Activated T-cell treated with anti-CD3 and anti-CD28 coated beads, Interleukin-2, amount 50 U/mL, for 24 hours (primary cell): ENCODE data around the gene ARMC3.
"Not testable (repeated sequence)": the region's sequence is repeated elsewhere in the genome, so short reads cannot be mapped to it uniquely, and the experiment has no call there.

Experiments used
- DNase-seq: peaks from one replicate; pipeline ENCODE4 v3.0.0-alpha.2; 2020
- H3K27ac Mint-ChIP-seq: 2 replicates; pipeline ENCODE4 v1.8.0; 2020; ENCODE audit warnings: mild to moderate bottlenecking, mixed read lengths
- H3K27me3 Mint-ChIP-seq: 2 replicates; pipeline ENCODE4 v1.8.0; 2020; ENCODE audit warnings: mixed read lengths
- H3K36me3 Mint-ChIP-seq: 2 replicates; pipeline ENCODE4 v1.8.0; 2020; ENCODE audit warnings: low read depth, mixed read lengths
- H3K4me1 Mint-ChIP-seq: 2 replicates; pipeline ENCODE4 v1.8.0; 2020; ENCODE audit warnings: low read depth, mixed read lengths
- H3K4me3 Mint-ChIP-seq: 2 replicates; pipeline ENCODE4 v1.8.0; 2020; ENCODE audit warnings: mild to moderate bottlenecking, moderate library complexity, mixed read lengths
- H3K9me3 Mint-ChIP-seq: 2 replicates; pipeline ENCODE4 v1.8.0; 2020; ENCODE audit warnings: mixed read lengths

The ARMC3 gene, protein sequence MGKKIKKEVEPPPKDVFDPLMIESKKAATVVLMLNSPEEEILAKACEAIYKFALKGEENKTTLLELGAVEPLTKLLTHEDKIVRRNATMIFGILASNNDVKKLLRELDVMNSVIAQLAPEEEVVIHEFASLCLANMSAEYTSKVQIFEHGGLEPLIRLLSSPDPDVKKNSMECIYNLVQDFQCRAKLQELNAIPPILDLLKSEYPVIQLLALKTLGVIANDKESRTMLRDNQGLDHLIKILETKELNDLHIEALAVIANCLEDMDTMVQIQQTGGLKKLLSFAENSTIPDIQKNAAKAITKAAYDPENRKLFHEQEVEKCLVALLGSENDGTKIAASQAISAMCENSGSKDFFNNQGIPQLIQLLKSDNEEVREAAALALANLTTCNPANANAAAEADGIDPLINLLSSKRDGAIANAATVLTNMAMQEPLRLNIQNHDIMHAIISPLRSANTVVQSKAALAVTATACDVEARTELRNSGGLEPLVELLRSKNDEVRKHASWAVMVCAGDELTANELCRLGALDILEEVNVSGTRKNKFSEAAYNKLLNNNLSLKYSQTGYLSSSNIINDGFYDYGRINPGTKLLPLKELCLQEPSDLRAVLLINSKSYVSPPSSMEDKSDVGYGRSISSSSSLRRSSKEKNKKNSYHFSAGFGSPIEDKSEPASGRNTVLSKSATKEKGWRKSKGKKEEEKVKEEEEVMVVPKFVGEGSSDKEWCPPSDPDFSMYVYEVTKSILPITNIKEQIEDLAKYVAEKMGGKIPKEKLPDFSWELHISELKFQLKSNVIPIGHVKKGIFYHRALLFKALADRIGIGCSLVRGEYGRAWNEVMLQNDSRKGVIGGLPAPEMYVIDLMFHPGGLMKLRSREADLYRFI

DNA sequence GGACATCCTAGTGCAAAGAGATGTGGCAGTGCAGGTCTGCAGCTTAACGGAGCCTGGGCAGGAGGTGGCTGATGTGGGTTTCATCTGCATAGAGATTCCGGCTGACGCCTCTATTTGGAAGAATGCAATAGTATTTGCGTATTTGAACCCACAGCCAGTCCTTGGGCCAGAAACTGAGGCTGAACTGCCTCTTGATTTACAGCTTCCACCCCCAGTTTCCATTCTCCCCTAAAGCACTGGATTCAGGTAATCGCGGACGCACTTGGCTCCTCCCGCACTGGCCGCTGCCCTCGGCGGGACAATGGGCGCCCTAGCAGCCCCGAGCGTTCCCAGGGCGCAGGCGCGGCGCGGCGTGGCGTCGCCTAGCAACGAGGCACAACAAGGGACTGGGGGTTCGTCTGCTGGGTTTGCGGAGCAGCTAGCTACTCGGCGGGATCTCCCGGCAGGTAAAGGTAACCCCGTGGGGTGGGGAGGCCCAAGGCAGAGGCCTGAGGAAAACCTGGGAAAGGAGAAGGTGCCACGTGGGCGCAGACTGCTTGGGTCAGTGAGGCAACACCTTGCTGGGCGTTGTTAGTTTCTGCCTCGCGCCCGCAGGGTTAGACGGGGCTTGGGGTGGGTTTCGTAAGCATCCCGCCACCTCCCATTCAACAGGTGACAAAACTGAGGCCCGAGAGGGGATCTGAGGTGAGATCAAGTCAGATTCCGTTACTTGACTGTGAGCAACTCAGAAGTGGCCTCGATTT is at the start of gene ARMC3:
TSS of gene ARMC3 (plus strand) at position 393 of the 743 bp plus-strand sequence. CDS start 3,944 bp downstream, outside the sequence.
- Mint-ChIP-seq H3K4me1 (peaks cover 5% of the 10 kb centered on the region), H3K4me3 (no peak within 1 kb of the TSS), H3K9me3 (no peaks in the 10 kb centered on the region), H3K36me3 (no peaks in the 10 kb centered on the region), H3K27me3 (peaks cover 10% of the 10 kb centered on the region), H3K27ac (peak within 1 kb of the TSS; percentile 70)
- peak; percentile 80 for DNase-seq

DNA sequence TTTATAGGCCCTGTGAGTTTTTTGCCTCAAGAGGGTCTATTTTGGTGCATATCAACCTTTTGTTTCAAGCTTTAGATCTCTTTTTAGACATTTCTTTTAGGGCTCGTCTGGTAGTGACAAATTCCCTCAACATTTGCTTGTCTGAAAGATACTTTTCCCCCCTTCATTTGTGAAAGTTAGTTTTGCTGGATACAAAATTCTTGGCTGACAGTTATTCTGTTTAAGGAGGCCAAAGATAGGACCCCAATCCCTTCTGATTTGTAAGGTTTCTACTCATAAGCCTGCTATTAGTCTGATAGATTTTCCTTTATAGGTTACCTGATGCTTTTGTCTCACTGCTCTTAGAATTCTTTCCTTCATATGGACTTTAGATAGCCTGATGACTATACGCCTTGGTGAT is 36.1 kb upstream of the ARMC3 start:
- Mint-ChIP-seq H3K27me3 (no peaks in the 10 kb centered on the region), H3K27ac (no peak overlapping the region), H3K4me1 (no peaks in the 10 kb centered on the region), H3K9me3 (peaks cover 36% of the 10 kb centered on the region), H3K4me3 (no peak overlapping the region), H3K36me3 (no peaks in the 10 kb centered on the region)
- DNase-seq = no peak

DNA sequence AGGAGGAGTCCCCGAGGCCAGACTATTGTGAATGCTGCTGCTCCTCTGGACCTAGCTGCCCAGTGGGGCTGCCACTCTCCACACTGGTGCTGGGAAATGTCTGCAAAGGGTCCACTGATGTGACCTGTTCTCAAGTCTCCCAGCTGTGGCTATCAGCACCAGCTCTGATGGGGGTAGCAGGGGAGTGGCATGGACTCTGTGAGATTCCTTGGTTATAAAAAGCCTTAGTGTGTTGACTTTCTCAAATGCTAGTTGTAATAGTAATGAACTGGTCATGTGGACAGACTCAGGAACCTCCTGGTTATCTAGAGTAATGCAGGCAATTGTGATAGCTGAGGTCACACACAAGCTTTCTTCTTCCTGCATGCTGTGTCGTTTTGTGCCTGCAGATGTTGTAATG is 34.1 kb upstream of the ARMC3 start:
- DNase-seq = no peak
- no peak overlapping the region for H3K27ac Mint-ChIP-seq
- no peaks in the 10 kb centered on the region for H3K4me1 Mint-ChIP-seq
- no peaks in the 10 kb centered on the region for H3K27me3 Mint-ChIP-seq
- no peak overlapping the region for H3K4me3 Mint-ChIP-seq
- H3K9me3 Mint-ChIP-seq = peaks cover 19% of the 10 kb centered on the region
- no peaks in the 10 kb centered on the region for H3K36me3 Mint-ChIP-seq

DNA sequence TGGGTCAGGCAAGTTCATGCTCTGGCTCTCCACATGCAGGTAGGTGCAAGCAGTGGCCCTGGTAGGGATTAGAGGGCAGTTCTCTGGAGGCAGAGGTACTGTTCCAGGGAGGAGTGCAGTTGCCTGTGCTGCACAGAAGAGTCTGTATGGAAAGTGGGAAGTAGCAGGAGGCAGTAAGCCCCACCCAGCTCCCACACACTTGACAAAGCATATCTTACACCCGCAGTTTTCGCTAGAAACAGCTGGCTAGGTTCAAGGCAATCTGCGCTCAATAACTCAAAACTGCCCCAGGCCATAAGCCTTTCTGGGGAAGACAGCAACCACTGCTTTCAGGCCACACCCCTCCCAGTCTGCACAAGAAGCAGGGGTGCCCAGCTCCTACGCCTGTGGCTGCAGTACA is 33.1 kb upstream of the ARMC3 start:
- Mint-ChIP-seq H3K4me3 (no peak overlapping the region), H3K4me1 (no peaks in the 10 kb centered on the region), H3K27ac (no peak overlapping the region), H3K9me3 (peaks cover 19% of the 10 kb centered on the region), H3K36me3 (no peaks in the 10 kb centered on the region), H3K27me3 (no peaks in the 10 kb centered on the region)
- DNase-seq = no peak

DNA sequence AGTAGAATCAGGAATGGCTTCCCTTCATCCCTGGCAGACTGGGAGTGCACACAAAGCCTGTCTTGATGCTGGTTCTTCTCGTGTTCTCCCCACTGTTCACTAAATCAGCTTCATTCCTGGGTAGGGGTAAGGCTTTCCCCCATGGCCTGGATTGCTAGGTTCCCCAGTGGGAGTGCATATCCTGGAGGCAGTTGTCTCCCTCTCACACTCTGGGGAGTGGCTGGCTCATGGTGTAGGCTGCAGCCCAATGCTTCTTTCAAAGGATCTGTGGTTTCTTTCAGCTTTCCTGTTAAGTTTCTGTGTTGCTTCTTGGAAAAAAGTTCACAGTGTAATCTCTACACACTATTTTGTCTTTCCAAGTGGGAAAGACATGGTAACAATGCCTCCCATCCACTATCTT is 32.6 kb upstream of the ARMC3 start:
- Mint-ChIP-seq H3K36me3 (no peaks in the 10 kb centered on the region), H3K4me3 (no peak overlapping the region)

DNA sequence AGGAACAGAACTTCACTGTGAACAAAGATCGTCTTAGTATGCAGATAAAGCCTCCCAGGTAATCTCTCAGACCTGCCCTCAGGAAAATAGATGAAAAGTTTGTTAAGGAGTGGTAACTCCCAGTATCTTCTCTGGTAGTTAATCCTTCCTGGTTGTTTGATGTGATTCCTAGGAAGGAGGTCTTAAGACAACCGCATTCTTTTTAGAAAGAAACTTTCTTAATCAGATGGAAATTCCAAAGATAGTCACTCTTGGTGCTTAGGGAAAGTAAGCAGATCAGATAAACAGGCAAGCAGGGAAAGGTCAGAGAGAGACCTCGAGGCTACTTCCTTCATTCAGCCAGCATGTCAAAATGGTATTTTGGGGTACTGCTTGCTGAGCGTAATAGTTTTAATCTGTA is 30.5 kb upstream of the ARMC3 start:
- Mint-ChIP-seq H3K27ac (no peak overlapping the region), H3K4me1 (no peaks in the 10 kb centered on the region), H3K27me3 (no peaks in the 10 kb centered on the region)

More for the DNA sequence above, 32.6 kb upstream of the ARMC3 start:
- no peaks in the 10 kb centered on the region for H3K4me1 Mint-ChIP-seq
- no peak for DNase-seq
- H3K27ac Mint-ChIP-seq = no peak overlapping the region
- H3K27me3 Mint-ChIP-seq = no peaks in the 10 kb centered on the region
- peaks cover 19% of the 10 kb centered on the region for H3K9me3 Mint-ChIP-seq

DNA sequence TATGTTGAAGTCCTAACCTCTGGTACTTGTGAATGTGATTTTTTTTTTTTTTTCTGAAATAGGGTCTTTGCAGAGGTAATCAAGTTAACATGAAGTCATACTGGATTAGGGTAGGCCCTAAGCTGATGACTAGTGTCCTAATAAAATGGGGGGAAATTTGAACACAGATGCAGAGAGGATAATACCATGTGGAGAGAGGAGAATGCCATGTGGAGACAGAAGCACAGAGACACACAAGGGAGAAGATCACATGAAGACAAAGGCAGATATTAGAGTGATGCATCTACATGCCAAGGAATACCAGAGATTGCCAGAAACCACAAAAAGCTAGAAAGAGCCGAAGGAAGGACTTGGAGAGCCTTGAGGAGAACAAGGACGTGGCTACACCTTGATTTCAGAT is 28.5 kb upstream of the ARMC3 start:
- no peaks in the 10 kb centered on the region for H3K27me3 Mint-ChIP-seq
- H3K4me1 Mint-ChIP-seq = no peaks in the 10 kb centered on the region
- H3K27ac Mint-ChIP-seq = no peak overlapping the region
- DNase-seq = no peak
- no peak overlapping the region for H3K4me3 Mint-ChIP-seq
- no peaks in the 10 kb centered on the region for H3K36me3 Mint-ChIP-seq
- peaks cover 2% of the 10 kb centered on the region for H3K9me3 Mint-ChIP-seq

More for the DNA sequence above, 30.5 kb upstream of the ARMC3 start:
- Mint-ChIP-seq H3K4me3 (no peak overlapping the region), H3K36me3 (no peaks in the 10 kb centered on the region), H3K9me3 (peaks cover 5% of the 10 kb centered on the region)
- no peak for DNase-seq

DNA sequence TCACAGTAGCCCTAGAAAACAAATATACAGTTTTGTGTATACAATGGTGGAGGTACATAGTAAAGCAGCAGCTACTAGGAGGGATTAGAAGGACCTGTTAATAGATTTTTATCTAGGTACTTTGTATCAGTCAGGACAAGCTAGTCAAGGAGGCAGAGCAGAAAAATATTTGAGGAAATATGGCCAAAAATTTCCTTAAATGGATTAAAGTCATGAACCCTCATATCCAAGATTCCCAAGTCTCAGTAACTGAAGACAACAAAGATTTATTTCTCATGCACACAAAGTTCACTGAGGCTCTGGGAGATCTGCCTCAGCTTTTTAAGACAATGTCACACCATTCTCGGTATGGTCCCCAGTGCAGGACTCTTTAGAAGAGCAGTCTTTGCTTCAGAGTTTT is 28.1 kb upstream of the ARMC3 start:
- no peaks in the 10 kb centered on the region for H3K4me1 Mint-ChIP-seq
- DNase-seq = no peak
- peaks cover 2% of the 10 kb centered on the region for H3K9me3 Mint-ChIP-seq
- no peak overlapping the region for H3K27ac Mint-ChIP-seq
- no peaks in the 10 kb centered on the region for H3K27me3 Mint-ChIP-seq
- H3K4me3 Mint-ChIP-seq = no peak overlapping the region
- H3K36me3 Mint-ChIP-seq = no peaks in the 10 kb centered on the region

DNA sequence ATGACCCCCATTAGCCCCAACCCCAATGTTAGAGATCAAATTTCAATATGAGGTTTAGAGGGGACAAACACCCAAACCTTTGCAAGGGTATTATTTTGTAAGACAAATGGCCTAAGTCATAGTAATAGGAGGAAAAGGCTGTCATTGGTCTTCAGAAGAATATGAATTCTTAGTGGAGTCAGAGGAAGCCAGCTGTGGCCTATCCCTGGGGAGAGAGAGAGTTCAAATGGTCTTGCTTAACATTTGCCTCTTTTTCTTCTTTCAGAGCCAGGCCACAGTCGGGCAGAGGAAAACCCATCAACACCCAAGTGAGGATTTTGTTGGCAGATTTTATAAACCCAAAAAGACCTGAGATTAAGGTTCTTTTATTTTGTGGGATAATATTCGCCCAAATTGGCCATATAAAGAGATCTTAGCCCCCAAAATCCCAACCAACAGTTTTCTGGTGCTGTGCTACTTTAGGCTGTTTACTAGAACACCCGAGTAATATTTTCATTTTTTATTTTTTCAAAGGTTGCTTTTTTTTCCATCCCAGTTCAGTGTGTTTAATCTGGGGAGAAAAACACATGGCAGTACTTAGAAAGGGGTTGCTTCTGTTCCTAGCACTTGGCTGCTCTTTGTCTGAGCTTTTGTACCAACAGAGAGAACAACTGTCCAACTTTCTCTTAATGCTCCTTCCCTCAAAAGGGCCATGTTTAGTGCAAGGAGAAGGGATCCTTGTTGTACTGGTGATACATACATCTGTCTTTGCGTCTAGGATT is 26.8 kb upstream of the ARMC3 start:
- Mint-ChIP-seq H3K36me3 (no peaks in the 10 kb centered on the region), H3K9me3 (peaks cover 2% of the 10 kb centered on the region), H3K27ac (no peak overlapping the region), H3K4me1 (no peaks in the 10 kb centered on the region), H3K27me3 (no peaks in the 10 kb centered on the region), H3K4me3 (no peak overlapping the region)
- DNase-seq = no peak

DNA sequence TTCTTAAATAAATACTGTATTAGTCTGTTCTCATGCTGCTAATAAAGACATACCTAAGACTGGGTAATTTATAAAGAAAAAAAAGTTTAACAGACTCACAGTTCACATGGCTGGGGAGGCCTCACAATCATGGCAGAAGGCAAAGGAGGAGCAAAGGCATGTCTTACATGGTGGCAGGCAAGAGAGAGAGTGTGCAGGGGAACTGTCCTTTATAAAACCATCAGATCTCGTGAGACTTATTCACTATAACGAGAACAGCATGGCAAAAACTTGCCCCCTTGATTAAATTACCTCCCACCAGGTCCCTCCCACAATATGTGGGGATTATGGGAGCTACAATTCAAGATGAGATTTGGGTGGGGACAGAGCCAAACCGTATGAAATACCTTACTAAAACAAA is 25.7 kb upstream of the ARMC3 start:
- not testable (repeated sequence) for H3K9me3 Mint-ChIP-seq, H3K27ac Mint-ChIP-seq, H3K4me3 Mint-ChIP-seq, H3K27me3 Mint-ChIP-seq, DNase-seq, H3K36me3 Mint-ChIP-seq, H3K4me1 Mint-ChIP-seq

DNA sequence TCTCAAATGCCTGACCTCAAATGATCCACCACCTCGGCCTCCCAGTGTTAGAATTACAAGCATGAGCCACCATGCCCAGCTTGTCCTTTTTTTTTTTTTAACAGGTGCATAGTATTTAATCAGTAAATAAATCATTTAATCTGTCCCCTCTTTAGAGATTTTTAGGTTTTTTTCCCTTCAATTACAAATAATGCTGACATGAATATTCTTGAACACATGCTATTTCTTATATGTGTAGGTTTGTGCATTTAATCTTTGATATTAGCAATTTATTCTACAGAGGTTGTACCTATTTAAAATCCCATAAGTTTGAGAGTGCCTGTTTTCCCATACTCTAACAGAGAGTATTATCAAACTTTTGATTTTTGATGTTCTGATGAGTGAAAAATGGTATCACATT is 24.2 kb upstream of the ARMC3 start:
- peaks cover 4% of the 10 kb centered on the region for H3K36me3 Mint-ChIP-seq
- no peak overlapping the region for H3K27ac Mint-ChIP-seq
- no peaks in the 10 kb centered on the region for H3K27me3 Mint-ChIP-seq
- H3K9me3 Mint-ChIP-seq = peaks cover 15% of the 10 kb centered on the region
- no peaks in the 10 kb centered on the region for H3K4me1 Mint-ChIP-seq
- H3K4me3 Mint-ChIP-seq = no peak overlapping the region
- DNase-seq = no peak

DNA sequence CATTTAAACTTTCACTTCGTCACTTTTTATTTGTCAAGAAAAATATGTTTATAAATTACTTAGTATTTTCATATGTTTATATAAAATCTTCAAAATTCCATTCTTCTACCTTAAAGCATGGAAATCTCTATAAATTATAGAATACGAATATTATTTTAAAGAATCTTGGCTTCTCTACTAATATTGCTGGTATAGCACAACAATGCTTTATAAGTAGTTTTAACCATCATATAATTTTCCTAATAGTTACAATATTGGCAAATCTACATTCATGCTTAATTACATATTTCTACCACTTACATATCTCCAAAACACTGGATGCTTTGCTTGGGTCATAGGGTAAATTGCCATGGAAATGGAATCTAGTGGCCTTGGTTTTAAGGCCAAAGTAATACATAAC is 21.1 kb upstream of the ARMC3 start:
- Mint-ChIP-seq H3K27ac (no peak overlapping the region), H3K36me3 (peaks cover 11% of the 10 kb centered on the region), H3K9me3 (peaks cover 30% of the 10 kb centered on the region), H3K27me3 (no peaks in the 10 kb centered on the region), H3K4me3 (no peak overlapping the region), H3K4me1 (peaks cover 10% of the 10 kb centered on the region)
- DNase-seq = no peak

DNA sequence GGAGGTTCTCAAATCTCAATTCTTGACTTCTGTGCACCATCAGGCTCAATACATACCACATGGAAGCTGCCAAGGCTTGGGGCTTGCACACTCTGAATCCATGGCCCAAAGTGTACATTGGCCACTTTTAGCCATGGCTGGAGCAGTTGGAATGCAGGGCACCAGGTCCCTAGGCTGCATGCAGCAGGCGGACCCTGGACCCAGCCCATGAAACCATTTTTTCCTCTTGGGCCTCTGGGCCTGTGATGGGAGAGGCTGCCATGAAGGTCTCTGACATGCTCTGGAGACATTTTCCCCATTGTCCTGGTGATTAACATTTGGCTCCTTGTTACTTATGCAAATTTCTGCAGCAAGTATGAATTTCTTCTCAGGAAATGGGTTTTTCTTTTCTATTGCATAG is 19.0 kb upstream of the ARMC3 start:
- Mint-ChIP-seq H3K4me1 (peaks cover 17% of the 10 kb centered on the region), H3K27me3 (no peaks in the 10 kb centered on the region), H3K9me3 (peaks cover 27% of the 10 kb centered on the region), H3K27ac (no peak overlapping the region), H3K36me3 (peaks cover 11% of the 10 kb centered on the region), H3K4me3 (no peak overlapping the region)
- no peak for DNase-seq

DNA sequence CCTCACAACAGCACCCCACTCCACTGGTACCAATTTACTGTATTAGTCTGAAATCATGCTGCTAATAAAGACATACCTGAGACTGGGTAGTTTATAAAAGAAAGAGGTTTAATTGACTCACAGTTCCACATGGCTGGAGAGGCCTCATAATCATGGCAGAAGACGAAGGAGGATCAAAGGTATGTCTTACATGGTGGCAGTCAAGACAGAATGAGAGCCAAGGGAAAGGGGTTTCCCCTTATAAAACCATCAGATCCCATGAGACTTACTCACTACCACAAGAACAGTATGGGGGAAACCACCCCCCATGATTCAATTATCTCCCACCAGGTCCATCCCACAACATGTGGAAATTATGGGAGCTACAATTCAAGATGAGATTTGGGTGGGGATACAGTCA is 18.2 kb upstream of the ARMC3 start:
- H3K27me3 Mint-ChIP-seq, H3K4me3 Mint-ChIP-seq, H3K27ac Mint-ChIP-seq, DNase-seq: not testable (repeated sequence)
- Mint-ChIP-seq H3K9me3 (peaks cover 27% of the 10 kb centered on the region), H3K4me1 (peaks cover 20% of the 10 kb centered on the region), H3K36me3 (peaks cover 11% of the 10 kb centered on the region)
